HepG2 (cell line): ENCODE measurements around the gene DDX24. TPM values are rescaled to one million over a fixed set of nuclear protein-coding genes. Genes with fewer than 3 reads are reported as not detected.

Experiments
- DMTF1 ChIP-seq: sonication (generic); formaldehyde crosslinking; IDR thresholded peaks from 2 replicates; pipeline ENCODE4 v1.4.0; 2020; ENCODE audit warnings: mild to moderate bottlenecking, missing genetic modification reagents
- ELF1 ChIP-seq: sonication (generic); formaldehyde crosslinking; IDR thresholded peaks from 2 replicates; pipeline ENCODE4 v1.4.0; 2020; ENCODE audit warnings: missing genetic modification reagents
- SRSF9 ChIP-seq: fragments of 200-400 bp; formaldehyde crosslinking; IDR thresholded peaks from 2 replicates; pipeline ENCODE4 v1.6.1; 2018; ENCODE audit warnings: borderline replicate concordance, mild to moderate bottlenecking, low read depth, low read length; ENCODE audit not compliant: insufficient read depth, poor library complexity, severe bottlenecking
- ZBTB40 ChIP-seq, 2 experiments: fragments of 450-650 bp in 1 of 2; sonication (generic) in 1 of 2; formaldehyde crosslinking in 1 of 2; IDR thresholded peaks; 2 replicates each; pipeline versions ENCODE4 v1.6.1 to v1.8.0; 2016 to 2022; ENCODE audit warnings: antibody characterized with exemption in 1 of 2, mild to moderate bottlenecking in 1 of 2, missing genetic modification reagents in 1 of 2
- ZGPAT ChIP-seq: IDR thresholded peaks from 2 replicates; pipeline ENCODE4 v1.6.1; 2016; ENCODE audit warnings: mild to moderate bottlenecking
- ZNF142 ChIP-seq: sonication (generic); formaldehyde crosslinking; IDR thresholded peaks from 2 replicates; pipeline ENCODE4 v1.4.0; 2020; ENCODE audit warnings: missing genetic modification reagents
- ZNF674 ChIP-seq: sonication (generic); formaldehyde crosslinking; IDR thresholded peaks from 2 replicates; pipeline ENCODE4 v1.5.0; 2020; ENCODE audit warnings: low read depth, mild to moderate bottlenecking, missing genetic modification reagents
- polyA plus RNA-seq, 8 experiments: library from polyadenylated mRNA; depleted of rRNA in 3 of 8; stranded (reverse) in 7 of 8; unstranded in 1 of 8; fragments of >200 nt; fragmentation: Illumina TruSeq in 4 of 8; extraction: Trizol in 4 of 8; gene quantifications; 2 replicates each; pipeline versions ENCODE4 v1.2.1 to v1.2.3, GENCODE V29; 2011 to 2016; ENCODE audit warnings: low read depth in 4 of 8, missing spikeins in 1 of 8, mixed read lengths in 1 of 8; ENCODE audit not compliant: insufficient read depth in 1 of 8
- total RNA-seq, 5 experiments: library from RNA; depleted of rRNA; stranded (reverse); fragments of >200 nt; fragmentation: Illumina TruSeq; extraction: Trizol; gene quantifications; 2 replicates each; pipeline ENCODE4 v1.2.3, GENCODE V29; 2016; ENCODE audit warnings: low read depth in 1 of 5

Gene DDX24
- total and polyA plus RNA-seq, 2 of the 13 experiments (the other 11 are each of a cell fraction or from before 2014, with no cell fraction given) = 67.3 to 149 TPM

GRCh38 chr14:94080621-94081385 is at the start of gene DDX24, which contains the start of gene IFI27L1 (continued):
- peak; percentile 12; the same call in 1 of the 2 replicates for TF ChIP-seq ZNF142 (CRISPR knock-in tag)
- TF ChIP-seq ZNF674 (CRISPR knock-in tag) = 0 out of 2 replicates have a peak, but pooled peaks have one; percentile 19
- no peak for TF ChIP-seq DMTF1
- TF ChIP-seq ZGPAT (CRISPR knock-in tag) = peak; percentile 46; the same call in 1 of the 2 replicates
- peak; percentile 35; the same call in 1 of the 2 replicates for TF ChIP-seq ZBTB40 (IDR thresholded peaks at IDR 0.05)
- peak; percentile 59; the same call in 1 of the 2 replicates for TF ChIP-seq ZBTB40 (CRISPR knock-in tag; IDR thresholded peaks at IDR 0.05)
- peak; percentile 74 for TF ChIP-seq ELF1 (CRISPR knock-in tag)
- TF ChIP-seq SRSF9 = no peak
